ENCODE measurements around the gene SND1.

The SND1 gene

GRCh38 chr7:127733986-127734385 lies 82.0 kb downstream of the SND1 start:
- DNase-seq: peak; percentile 23

GRCh38 chr7:127736511-127736910 lies 84.5 kb downstream of the SND1 start:
- DNase-seq: no peak

GRCh38 chr7:127738859-127739258 lies 86.9 kb downstream of the SND1 start:
- DNase-seq: no peak

- no peak for DNase-seq
Measured at GRCh38 chr7:127741764-127742375, 89.9 kb downstream of the SND1 start.

- no peak for DNase-seq
Measured at GRCh38 chr7:127745445-127745844, 93.5 kb downstream of the SND1 start.

- DNase-seq: peak; percentile 24
Measured at GRCh38 chr7:127751062-127751461, 99.1 kb downstream of the SND1 start.

- peak; percentile 33 for DNase-seq
Measured at GRCh38 chr7:127751490-127752448, 99.8 kb downstream of the SND1 start.

- no peak for DNase-seq
Measured at GRCh38 chr7:127752829-127753228, 100.8 kb downstream of the SND1 start.

- no peak for DNase-seq
Measured at GRCh38 chr7:127754457-127754856, 102.5 kb downstream of the SND1 start.

- peak; percentile 78 for DNase-seq
Measured at GRCh38 chr7:127755521-127755920, 103.5 kb downstream of the SND1 start.

- DNase-seq: peak; percentile 28
Measured at GRCh38 chr7:127755965-127756364, 104.0 kb downstream of the SND1 start.

- DNase-seq: no peak
Measured at GRCh38 chr7:127758105-127758504, 106.1 kb downstream of the SND1 start.

GRCh38 chr7:127758845-127759244 lies 106.9 kb downstream of the SND1 start:
- DNase-seq: no peak

GRCh38 chr7:127759945-127760421 lies 108.0 kb downstream of the SND1 start:
- DNase-seq: no peak

- no peak for DNase-seq
Measured at GRCh38 chr7:127760436-127761031, 108.5 kb downstream of the SND1 start.

GRCh38 chr7:127761196-127761595 lies 109.2 kb downstream of the SND1 start:
- no peak for DNase-seq

GRCh38 chr7:127764681-127765080 lies 112.7 kb downstream of the SND1 start:
- DNase-seq: no peak

- no peak for DNase-seq
Measured at GRCh38 chr7:127765150-127765549, 113.2 kb downstream of the SND1 start.

GRCh38 chr7:127766831-127767459 lies 115.0 kb downstream of the SND1 start:
- DNase-seq: no peak

- no peak for DNase-seq
Measured at GRCh38 chr7:127768241-127768640, 116.2 kb downstream of the SND1 start.

- no peak for DNase-seq
Measured at GRCh38 chr7:127769137-127769536, 117.1 kb downstream of the SND1 start.

GRCh38 chr7:127769696-127770400 lies 117.9 kb downstream of the SND1 start:
- no peak for DNase-seq
